T-helper 1 cell treated with Interleukin-12 subunit alpha and Interleukin-12 subunit beta and Interleukin-4 antibody, amounts not matched to agents 30 ng/mL and 1 ng/mL, for 36 hours (primary cell): ENCODE measurements around the gene OR52W1. TPM values are rescaled to one million over a fixed set of nuclear protein-coding genes. Genes with fewer than 3 reads are reported as not detected.
"Not testable (repeated sequence)": the region's sequence is repeated elsewhere in the genome, so short reads cannot be mapped to it uniquely, and the experiment has no call there.

Source experiments
- intact Hi-C: fragments of 100-400 bp; cut with micrococcal nuclease; formaldehyde crosslinking; loops from one replicate; pipeline ENCODE4 v1.15.1; 2024
- total RNA-seq: library from RNA; stranded (reverse); gene quantifications from 2 replicates; pipeline ENCODE4 v1.2.3, GENCODE V29; 2022

Gene OR52W1
- total RNA-seq, 1 donor from 2014 or later = not detected

- intact Hi-C loops = no loop called here
Observed at GRCh38 chr11:6216501-6216900, 17.5 kb downstream of the OR52W1 start.

- intact Hi-C loops = no loop called here
Observed at GRCh38 chr11:6217722-6218121, 18.7 kb downstream of the OR52W1 start.

GRCh38 chr11:6219359-6219758, 20.3 kb downstream of the OR52W1 start:
- intact Hi-C loops = no loop called here

- intact Hi-C loops = no loop called here
Observed at GRCh38 chr11:6223854-6224253, 24.8 kb downstream of the OR52W1 start.

DNA sequence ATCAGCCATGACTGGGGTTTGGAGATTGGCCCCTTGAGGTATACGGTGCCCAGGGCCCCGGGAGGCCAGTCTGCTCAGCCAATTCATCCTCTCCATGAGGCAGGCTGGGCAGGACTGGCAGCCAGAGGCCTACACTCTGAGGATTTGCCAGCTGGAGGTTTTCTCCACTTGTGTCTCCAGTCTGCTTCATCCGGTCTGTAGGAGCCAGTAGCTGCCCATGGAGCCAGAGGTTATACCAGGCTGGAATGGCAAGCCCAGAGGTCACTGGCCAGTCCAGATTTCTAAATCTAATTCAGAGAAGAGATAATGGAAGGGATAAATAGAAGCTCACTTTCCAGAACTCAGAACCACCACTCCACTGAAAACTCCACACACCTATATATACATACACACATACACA, 25.4 kb downstream of the OR52W1 start:
- intact Hi-C loops = no loop called here

DNA sequence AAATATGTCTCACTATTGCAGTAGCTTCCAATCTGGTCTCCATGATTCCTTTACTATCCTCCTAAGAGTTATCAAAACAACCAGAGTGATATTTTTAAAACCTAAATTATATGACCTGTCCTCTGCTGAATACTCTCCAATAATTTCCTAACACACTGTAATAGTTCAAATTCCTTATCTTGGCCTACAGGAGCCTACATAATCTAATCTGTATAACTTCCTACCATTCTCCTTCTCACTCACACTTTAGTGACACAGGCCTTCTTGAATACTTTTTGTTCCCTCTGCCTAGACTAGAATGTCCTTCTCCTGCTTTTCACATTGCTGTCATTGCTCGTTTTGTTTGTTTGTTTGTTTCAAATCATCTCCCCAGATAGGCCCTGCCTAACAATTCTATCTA, 26.0 kb downstream of the OR52W1 start:
- intact Hi-C loops = no loop called here

DNA sequence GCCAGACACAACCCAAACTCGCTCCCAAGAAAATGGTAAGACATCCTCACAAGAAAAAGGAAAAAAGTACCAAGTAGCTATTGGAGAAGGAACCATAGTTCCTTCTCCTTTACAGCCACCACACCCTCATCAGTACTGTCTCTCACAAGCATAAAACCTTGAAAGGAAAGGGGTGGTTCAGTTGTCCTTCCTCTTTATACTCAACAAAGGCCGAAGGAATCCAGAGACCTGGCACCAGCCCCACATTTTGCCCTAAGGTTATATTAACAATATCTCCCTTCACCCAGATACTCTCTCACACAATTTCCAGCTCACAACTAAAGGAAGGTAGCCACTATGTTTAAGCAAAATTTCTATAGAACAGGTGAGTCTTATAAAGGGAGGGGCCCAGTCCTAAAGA, 26.9 kb downstream of the OR52W1 start:
- intact Hi-C loops = no loop called here

GRCh38 chr11:6228520-6228919, 29.5 kb downstream of the OR52W1 start:
- intact Hi-C loops = no loop called here

DNA sequence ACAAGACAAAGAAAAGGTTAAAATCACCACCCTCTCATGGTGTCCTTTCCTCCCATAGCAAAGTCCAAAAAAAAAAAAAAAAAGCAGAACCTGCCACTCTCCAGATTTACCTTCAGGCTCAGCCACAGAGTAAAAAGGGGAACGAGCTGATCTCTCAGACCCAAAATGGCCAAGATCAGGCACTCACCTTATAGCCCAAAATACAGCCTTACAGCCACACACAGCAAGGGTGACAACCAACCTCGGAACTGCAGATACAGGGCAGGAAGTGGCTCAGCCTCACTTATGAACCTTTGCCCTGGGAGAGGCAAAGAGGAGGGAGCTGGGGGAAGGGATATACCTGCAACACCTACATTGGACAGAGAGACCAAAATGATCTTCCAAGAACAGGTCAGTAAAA, 30.9 kb downstream of the OR52W1 start:
- intact Hi-C loops = loop anchor here (5.0 kb wide), 1 partner anchor 122 kb away; no protein-coding TSS in a partner anchor

- intact Hi-C loops = loop anchor here (5.0 kb wide), 1 partner anchor 119 kb away; no protein-coding TSS in a partner anchor
Observed at GRCh38 chr11:6232899-6233298, 33.9 kb downstream of the OR52W1 start.

GRCh38 chr11:6233984-6234386, 35.0 kb downstream of the OR52W1 start:
- intact Hi-C loops = loop anchor here (1.0 to 5.0 kb wide), 15 partner anchors 31 to 1625 kb away; partner anchors contain the start of genes APBB1, ARFIP2, ILK and RRP8

DNA sequence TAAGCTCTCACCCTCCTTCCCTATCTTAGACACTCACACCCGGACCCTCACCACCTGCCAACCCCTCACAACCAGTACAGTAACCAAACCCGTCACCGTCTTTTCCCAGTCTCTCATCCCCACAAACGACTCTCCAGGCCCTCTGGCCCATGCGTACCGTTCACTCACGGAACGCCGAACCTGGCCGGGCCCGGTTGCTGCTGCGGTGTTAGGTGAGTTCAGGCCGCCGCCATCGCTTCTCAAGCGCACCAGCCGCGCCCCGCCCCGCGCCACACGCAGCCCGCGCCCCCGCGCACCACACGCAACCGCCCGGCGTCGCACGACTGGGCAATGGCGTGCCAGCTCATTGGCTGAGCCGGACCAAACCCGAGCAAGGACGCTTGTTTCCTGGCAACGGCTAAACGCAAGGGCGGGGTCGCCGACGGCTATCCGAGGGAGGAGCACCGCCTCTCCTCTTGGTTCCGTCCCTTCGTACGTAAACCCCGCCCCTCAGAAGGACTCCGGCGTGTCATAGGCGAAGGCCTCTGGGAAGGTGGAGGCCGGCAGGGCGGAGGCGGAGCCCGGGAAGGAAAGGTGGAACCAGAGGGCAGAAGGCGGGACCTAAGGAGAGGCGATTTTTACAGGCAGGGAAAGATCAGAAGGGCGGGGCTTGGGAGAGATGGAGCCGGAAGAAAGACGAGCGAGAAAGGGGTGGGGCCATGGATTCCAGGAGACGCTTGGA, 35.5 kb downstream of the OR52W1 start, which contains the start of gene FHIP1B:
FHIP1B (minus strand) TSS at position 250 of the 721 bp plus-strand sequence. CDS start 10,120 bp downstream, outside the sequence.
- intact Hi-C loops = loop anchor here (1.0 to 5.0 kb wide), 18 partner anchors 17 to 1626 kb away; partner anchors contain the start of genes APBB1, ARFIP2, ILK and MRPL17

DNA sequence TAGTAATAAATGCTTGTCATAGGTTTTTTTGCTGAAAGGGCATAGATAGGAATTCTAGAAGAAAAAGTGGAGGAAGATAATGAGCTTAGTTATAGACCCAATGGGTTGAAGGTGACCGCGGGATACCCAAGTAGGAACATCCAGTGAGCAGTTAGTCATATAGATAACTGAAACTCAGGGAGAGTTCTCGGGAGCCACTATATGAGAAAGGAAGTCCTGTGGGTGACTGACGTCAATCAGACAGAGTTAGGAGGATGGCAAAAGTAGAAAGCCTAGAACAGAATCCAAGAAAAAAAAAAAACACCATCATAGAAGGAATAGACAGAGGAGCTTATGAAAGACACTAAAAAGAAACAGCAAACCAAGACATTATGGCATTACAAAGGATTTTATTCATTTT, 38.2 kb downstream of the OR52W1 start:
- intact Hi-C loops = no loop called here

DNA sequence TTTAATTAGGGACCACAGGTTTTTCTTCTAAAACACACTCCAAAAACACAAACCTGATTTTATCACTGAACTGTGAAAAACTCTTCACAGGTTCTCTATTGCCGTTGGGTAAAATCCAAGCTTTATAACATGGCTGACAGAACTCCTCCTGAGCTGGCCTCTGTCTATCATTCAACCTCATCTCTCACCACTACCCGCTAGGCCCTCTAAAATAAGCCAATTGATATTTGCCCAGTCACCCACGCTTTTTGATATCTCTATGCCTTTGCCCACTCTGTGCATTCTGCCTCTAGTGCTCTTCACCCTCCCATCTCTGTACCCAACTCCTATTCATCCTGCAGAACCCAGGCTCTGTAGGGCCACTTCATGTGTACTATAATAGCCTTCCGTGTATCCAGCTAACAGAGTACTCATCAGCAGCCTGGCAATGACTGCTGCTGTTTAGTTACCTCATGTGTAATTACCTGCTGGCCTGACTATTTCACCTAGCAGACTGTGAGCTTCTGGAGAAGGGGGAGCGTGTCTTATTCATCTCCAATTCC, 38.8 kb downstream of the OR52W1 start:
- intact Hi-C loops = no loop called here

DNA sequence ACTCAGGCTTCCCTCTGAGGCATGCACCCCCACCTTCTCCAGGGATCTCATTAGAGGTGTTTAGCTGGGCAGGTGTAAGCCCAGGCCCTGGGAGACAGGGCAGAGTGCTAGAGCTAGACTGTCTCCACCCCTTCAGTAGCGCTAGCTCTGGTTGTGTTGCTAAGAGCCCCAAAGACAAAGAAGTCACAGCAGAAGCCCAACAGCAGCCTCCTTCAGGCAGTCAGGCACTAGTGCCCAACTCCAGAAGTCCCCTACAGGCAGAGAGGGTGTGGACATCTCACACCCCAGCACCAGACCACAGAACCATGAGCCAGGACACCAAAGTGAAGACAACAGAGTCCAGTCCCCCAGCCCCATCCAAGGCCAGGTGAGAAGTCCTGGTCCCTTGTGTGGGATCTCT, 39.9 kb downstream of the OR52W1 start, which contains the start of gene CNGA4:
CNGA4 (plus strand) TSS at position 188 of the 400 bp plus-strand sequence; CDS start at position 306, 118 bp downstream.
- intact Hi-C loops = no loop called here

DNA sequence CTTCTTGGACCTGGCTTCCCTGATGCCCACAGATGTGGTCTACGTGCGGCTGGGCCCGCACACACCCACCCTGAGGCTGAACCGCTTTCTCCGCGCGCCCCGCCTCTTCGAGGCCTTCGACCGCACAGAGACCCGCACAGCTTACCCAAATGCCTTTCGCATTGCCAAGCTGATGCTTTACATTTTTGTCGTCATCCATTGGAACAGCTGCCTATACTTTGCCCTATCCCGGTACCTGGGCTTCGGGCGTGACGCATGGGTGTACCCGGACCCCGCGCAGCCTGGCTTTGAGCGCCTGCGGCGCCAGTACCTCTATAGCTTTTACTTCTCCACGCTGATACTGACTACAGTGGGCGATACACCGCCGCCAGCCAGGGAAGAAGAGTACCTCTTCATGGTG, 41.1 kb downstream of the OR52W1 start:
- intact Hi-C loops = no loop called here

DNA sequence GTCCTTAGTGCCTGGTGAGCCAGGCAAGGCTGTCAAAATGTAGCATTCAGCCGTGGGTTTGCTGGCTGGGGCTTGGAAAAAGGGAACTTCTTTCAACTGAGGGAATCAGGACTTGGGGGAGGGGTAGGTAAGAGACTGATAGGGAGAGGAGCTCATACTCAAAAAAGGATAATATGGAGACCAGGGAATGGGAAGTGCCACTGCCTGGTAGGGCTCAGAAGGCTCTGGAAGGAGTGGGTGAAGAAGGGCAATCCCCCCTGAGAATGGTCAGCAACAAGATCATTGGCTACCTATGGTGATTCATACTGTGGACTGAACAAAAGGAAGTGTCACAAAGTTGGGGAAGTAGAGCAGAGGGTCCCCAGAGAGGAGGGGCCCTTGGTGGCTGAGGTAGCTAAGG, 41.8 kb downstream of the OR52W1 start:
- intact Hi-C loops = no loop called here

DNA sequence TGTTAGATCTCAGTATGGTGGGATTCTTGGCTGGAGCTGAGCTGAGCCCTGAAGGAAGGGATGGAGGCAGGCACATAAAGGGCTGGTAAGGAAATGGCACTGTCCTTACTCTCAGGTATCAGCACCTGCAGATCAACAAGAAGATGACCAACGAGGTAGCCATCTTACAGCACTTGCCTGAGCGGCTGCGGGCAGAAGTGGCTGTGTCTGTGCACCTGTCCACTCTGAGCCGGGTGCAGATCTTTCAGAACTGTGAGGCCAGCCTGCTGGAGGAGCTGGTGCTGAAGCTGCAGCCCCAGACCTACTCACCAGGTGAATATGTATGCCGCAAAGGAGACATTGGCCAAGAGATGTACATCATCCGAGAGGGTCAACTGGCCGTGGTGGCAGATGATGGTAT, 42.3 kb downstream of the OR52W1 start:
- intact Hi-C loops = no loop called here

- intact Hi-C loops = no loop called here
Observed at GRCh38 chr11:6245536-6245935, 46.5 kb downstream of the OR52W1 start.

DNA sequence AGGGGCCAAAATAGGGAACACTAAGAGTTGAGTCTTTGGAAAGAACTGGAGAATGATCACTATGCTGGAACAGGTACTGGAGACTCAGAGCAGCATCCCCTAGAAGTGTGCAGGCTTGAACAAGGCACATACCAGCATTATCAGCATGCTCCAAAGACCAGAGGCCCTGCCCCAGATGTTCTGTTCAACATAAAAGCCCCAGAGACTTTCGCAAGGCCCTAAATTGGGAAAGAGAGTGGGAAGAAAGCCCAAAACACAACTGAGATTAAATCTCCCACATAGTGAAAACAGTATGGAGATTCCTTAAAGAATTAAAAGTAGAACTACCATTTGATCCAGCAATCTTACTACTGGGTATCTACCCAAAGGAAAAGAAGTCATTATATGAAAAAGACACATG, 49.2 kb downstream of the OR52W1 start:
- intact Hi-C loops = no loop called here

- intact Hi-C loops = not testable (repeated sequence)
Observed at GRCh38 chr11:6248897-6249296, 49.9 kb downstream of the OR52W1 start.
